ENCODE data around the gene FRMPD2. TPM values are rescaled to one million over a fixed set of nuclear protein-coding genes. Genes with fewer than 3 reads are reported as not detected.
"Not testable (repeated sequence)": the region's sequence is repeated elsewhere in the genome, so short reads cannot be mapped to it uniquely, and the experiment has no call there.

Gene FRMPD2
- total RNA-seq, 5 donors from 2014 or later (not counting 1 experiment from before 2014, with no cell fraction given): 0.43 TPM; not detected in 4

GRCh38 chr10:48246501-48246900 lies 28.0 kb downstream of the FRMPD2 start:
- Mint-ChIP-seq H3K4me3 (no peak overlapping the region), H3K4me1 (peaks cover 0 to 6% (median 5%) of the 10 kb centered on the region in 3 donors), H3K9me3 (no peaks in the 10 kb centered on the region), H3K27ac (no peak overlapping the region), H3K27me3 (peaks cover 2 to 4% of the 10 kb centered on the region in 2 donors), H3K36me3 (no peaks in the 10 kb centered on the region)
- no peak for ATAC-seq (replicated peaks in 1 of 4)
- Histone ChIP-seq H3K27me3 (replicated peaks in 1 of 2; ENCODE audit: control insufficient read depth in 2 of 2, extremely low read depth in 1 of 2, insufficient read depth in 2 of 2, low read length in 1 of 2) (peaks cover 0 to 4% of the 10 kb centered on the region in 2 experiments), H3K36me3 (ENCODE audit: control insufficient read depth in 2 of 2, extremely low read depth in 1 of 2, insufficient read depth in 1 of 2, low read length in 1 of 2) (no peaks in the 10 kb centered on the region), H3K4me3 (ENCODE audit: control insufficient read depth in 1 of 2, extremely low read depth in 1 of 2, low read length in 1 of 2) (no peak overlapping the region), H3K27ac (ENCODE audit: low read length) (no peak overlapping the region), H3K4me1 (ENCODE audit: control insufficient read depth in 1 of 2, extremely low read depth in 1 of 2, insufficient read depth in 2 of 2, low read length in 2 of 2) (no peaks in the 10 kb centered on the region), H3K9me3 (no peaks in the 10 kb centered on the region)
- DNase-seq: no peak
- ChIA-PET CTCF (no interaction called here), POLR2A (no interaction called here)
- no CpG with 5 or more reads among the region's 1 CpG for WGBS (ENCODE audit: insufficient coverage)

- H3K4me3 Mint-ChIP-seq: no peak overlapping the region
- peaks cover 2 to 4% of the 10 kb centered on the region in 2 donors for H3K27me3 Mint-ChIP-seq
- Histone ChIP-seq H3K27ac (ENCODE audit: low read length) (no peak overlapping the region), H3K9me3 (no peaks in the 10 kb centered on the region), H3K27me3 (replicated peaks in 1 of 2; ENCODE audit: control insufficient read depth in 2 of 2, extremely low read depth in 1 of 2, insufficient read depth in 2 of 2, low read length in 1 of 2) (peaks cover 0 to 4% of the 10 kb centered on the region in 2 experiments), H3K36me3 (ENCODE audit: control insufficient read depth in 2 of 2, extremely low read depth in 1 of 2, insufficient read depth in 1 of 2, low read length in 1 of 2) (no peaks in the 10 kb centered on the region), H3K4me1 (ENCODE audit: control insufficient read depth in 1 of 2, extremely low read depth in 1 of 2, insufficient read depth in 2 of 2, low read length in 2 of 2) (no peaks in the 10 kb centered on the region), H3K4me3 (ENCODE audit: control insufficient read depth in 1 of 2, extremely low read depth in 1 of 2, low read length in 1 of 2) (no peak overlapping the region)
- no peak overlapping the region for H3K27ac Mint-ChIP-seq
- peaks cover 0 to 6% (median 5%) of the 10 kb centered on the region in 3 donors for H3K4me1 Mint-ChIP-seq
- ChIA-PET CTCF (no interaction called here), POLR2A (no interaction called here)
- H3K9me3 Mint-ChIP-seq: no peaks in the 10 kb centered on the region
- DNase-seq (no peak), ATAC-seq (replicated peaks in 1 of 4) (no peak)
- 92% methylated on average over 2 of the region's 3 CpGs for WGBS (ENCODE audit: insufficient coverage)
- H3K36me3 Mint-ChIP-seq: no peaks in the 10 kb centered on the region
These were observed 28.5 kb downstream of the FRMPD2 start for GRCh38 chr10:48245977-48246376.

GRCh38 chr10:48243921-48244320 lies 30.6 kb downstream of the FRMPD2 start:
- H3K9me3 Mint-ChIP-seq; H3K27me3 ChIP-seq (replicated peaks in 1 of 2; ENCODE audit: control insufficient read depth in 2 of 2, extremely low read depth in 1 of 2, insufficient read depth in 2 of 2, low read length in 1 of 2); CTCF ChIA-PET; H3K36me3 Mint-ChIP-seq; H3K4me1 ChIP-seq (ENCODE audit: control insufficient read depth in 1 of 2, extremely low read depth in 1 of 2, insufficient read depth in 2 of 2, low read length in 2 of 2); H3K27ac ChIP-seq (ENCODE audit: low read length); H3K4me3 ChIP-seq (ENCODE audit: control insufficient read depth in 1 of 2, extremely low read depth in 1 of 2, low read length in 1 of 2); H3K9me3 ChIP-seq; H3K36me3 ChIP-seq (ENCODE audit: control insufficient read depth in 2 of 2, extremely low read depth in 1 of 2, insufficient read depth in 1 of 2, low read length in 1 of 2); H3K4me1 Mint-ChIP-seq; H3K27me3 Mint-ChIP-seq; H3K27ac Mint-ChIP-seq; H3K4me3 Mint-ChIP-seq; POLR2A ChIA-PET; ATAC-seq (replicated peaks in 1 of 4); DNase-seq: not testable (repeated sequence)
- no CpG with 5 or more reads among the region's 5 CpGs for WGBS (ENCODE audit: insufficient coverage)

GRCh38 chr10:48243487-48243886 lies 31.0 kb downstream of the FRMPD2 start:
- Histone ChIP-seq H3K27me3 (replicated peaks in 1 of 2; ENCODE audit: control insufficient read depth in 2 of 2, extremely low read depth in 1 of 2, insufficient read depth in 2 of 2, low read length in 1 of 2) (peaks cover 0 to 4% of the 10 kb centered on the region in 2 experiments), H3K9me3 (no peaks in the 10 kb centered on the region), H3K27ac (ENCODE audit: low read length) (no peak overlapping the region), H3K4me1 (ENCODE audit: control insufficient read depth in 1 of 2, extremely low read depth in 1 of 2, insufficient read depth in 2 of 2, low read length in 2 of 2) (no peaks in the 10 kb centered on the region), H3K4me3 (ENCODE audit: control insufficient read depth in 1 of 2, extremely low read depth in 1 of 2, low read length in 1 of 2) (no peak overlapping the region), H3K36me3 (ENCODE audit: control insufficient read depth in 2 of 2, extremely low read depth in 1 of 2, insufficient read depth in 1 of 2, low read length in 1 of 2) (no peaks in the 10 kb centered on the region)
- peaks cover 0 to 6% (median 4%) of the 10 kb centered on the region in 3 donors for H3K4me1 Mint-ChIP-seq
- no peak overlapping the region for H3K27ac Mint-ChIP-seq
- CTCF ChIA-PET: no interaction called here
- no peaks in the 10 kb centered on the region for H3K36me3 Mint-ChIP-seq
- DNase-seq (no peak), ATAC-seq (replicated peaks in 1 of 4) (no peak)
- H3K9me3 Mint-ChIP-seq: no peaks in the 10 kb centered on the region
- no peak overlapping the region for H3K4me3 Mint-ChIP-seq
- POLR2A ChIA-PET: no interaction called here
- peaks cover 2 to 4% of the 10 kb centered on the region in 2 donors for H3K27me3 Mint-ChIP-seq
- WGBS (ENCODE audit: insufficient coverage): 65% methylated on average over 7 of the region's 7 CpGs

- 90% methylated on average over 15 of the region's 15 CpGs for WGBS (ENCODE audit: insufficient coverage)
- POLR2A ChIA-PET: no interaction called here
- ATAC-seq (replicated peaks in 1 of 4): no peak
- no peak overlapping the region for H3K4me3 Mint-ChIP-seq
- no peak overlapping the region for H3K27ac Mint-ChIP-seq
- Histone ChIP-seq H3K4me1 (ENCODE audit: control insufficient read depth in 1 of 2, extremely low read depth in 1 of 2, insufficient read depth in 2 of 2, low read length in 2 of 2) (no peaks in the 10 kb centered on the region), H3K4me3 (ENCODE audit: control insufficient read depth in 1 of 2, extremely low read depth in 1 of 2, low read length in 1 of 2) (no peak overlapping the region), H3K27ac (ENCODE audit: low read length) (no peak overlapping the region), H3K36me3 (ENCODE audit: control insufficient read depth in 2 of 2, extremely low read depth in 1 of 2, insufficient read depth in 1 of 2, low read length in 1 of 2) (no peaks in the 10 kb centered on the region), H3K27me3 (replicated peaks in 1 of 2; ENCODE audit: control insufficient read depth in 2 of 2, extremely low read depth in 1 of 2, insufficient read depth in 2 of 2, low read length in 1 of 2) (peaks cover 0 to 4% of the 10 kb centered on the region in 2 experiments), H3K9me3 (no peaks in the 10 kb centered on the region)
- peaks cover 2 to 4% of the 10 kb centered on the region in 2 donors for H3K27me3 Mint-ChIP-seq
- H3K9me3 Mint-ChIP-seq: no peaks in the 10 kb centered on the region
- H3K36me3 Mint-ChIP-seq: no peaks in the 10 kb centered on the region
- CTCF ChIA-PET: no interaction called here
- H3K4me1 Mint-ChIP-seq: no peaks in the 10 kb centered on the region
- DNase-seq: no peak
These were observed 32.2 kb downstream of the FRMPD2 start for GRCh38 chr10:48242171-48242904.

GRCh38 chr10:48241332-48241731 lies 33.2 kb downstream of the FRMPD2 start:
- no peaks in the 10 kb centered on the region for H3K9me3 ChIP-seq
- H3K4me1 Mint-ChIP-seq: no peaks in the 10 kb centered on the region
- no peaks in the 10 kb centered on the region for H3K9me3 Mint-ChIP-seq
- H3K4me1 ChIP-seq (ENCODE audit: control insufficient read depth in 1 of 2, extremely low read depth in 1 of 2, insufficient read depth in 2 of 2, low read length in 2 of 2): no peaks in the 10 kb centered on the region
- H3K27ac ChIP-seq (ENCODE audit: low read length): no peak overlapping the region
- ChIA-PET CTCF (no interaction called here), POLR2A (no interaction called here)
- H3K27me3 Mint-ChIP-seq: peaks cover 0 to 4% of the 10 kb centered on the region in 2 donors
- no peak for DNase-seq
- no peak overlapping the region for H3K27ac Mint-ChIP-seq
- ATAC-seq (replicated peaks in 1 of 4): no peak
- no peak overlapping the region for H3K4me3 ChIP-seq (ENCODE audit: control insufficient read depth in 1 of 2, extremely low read depth in 1 of 2, low read length in 1 of 2)
- H3K4me3 Mint-ChIP-seq: no peak overlapping the region
- no peaks in the 10 kb centered on the region for H3K36me3 ChIP-seq (ENCODE audit: control insufficient read depth in 2 of 2, extremely low read depth in 1 of 2, insufficient read depth in 1 of 2, low read length in 1 of 2)
- H3K27me3 ChIP-seq (replicated peaks in 1 of 2; ENCODE audit: control insufficient read depth in 2 of 2, extremely low read depth in 1 of 2, insufficient read depth in 2 of 2, low read length in 1 of 2): peaks cover 0 to 4% of the 10 kb centered on the region in 2 experiments
- no peaks in the 10 kb centered on the region for H3K36me3 Mint-ChIP-seq

GRCh38 chr10:48240196-48240595 lies 34.3 kb downstream of the FRMPD2 start:
- no peak overlapping the region for H3K27ac Mint-ChIP-seq
- no peaks in the 10 kb centered on the region for H3K9me3 Mint-ChIP-seq
- H3K4me1 Mint-ChIP-seq: no peaks in the 10 kb centered on the region
- DNase-seq (no peak), ATAC-seq (replicated peaks in 1 of 4) (no peak)
- H3K4me3 Mint-ChIP-seq: no peak overlapping the region
- no peak overlapping the region for H3K27ac ChIP-seq (ENCODE audit: low read length)
- no peaks in the 10 kb centered on the region for H3K36me3 ChIP-seq (ENCODE audit: control insufficient read depth in 2 of 2, extremely low read depth in 1 of 2, insufficient read depth in 1 of 2, low read length in 1 of 2)
- peaks cover 0 to 4% of the 10 kb centered on the region in 2 donors for H3K27me3 Mint-ChIP-seq
- CTCF ChIA-PET: no interaction called here
- 84% methylated on average over 6 of the region's 7 CpGs for WGBS (ENCODE audit: insufficient coverage)
- peaks cover 0 to 4% of the 10 kb centered on the region in 2 experiments for H3K27me3 ChIP-seq (replicated peaks in 1 of 2; ENCODE audit: control insufficient read depth in 2 of 2, extremely low read depth in 1 of 2, insufficient read depth in 2 of 2, low read length in 1 of 2)
- POLR2A ChIA-PET: no interaction called here
- H3K9me3 ChIP-seq: no peaks in the 10 kb centered on the region
- no peaks in the 10 kb centered on the region for H3K36me3 Mint-ChIP-seq
- no peaks in the 10 kb centered on the region for H3K4me1 ChIP-seq (ENCODE audit: control insufficient read depth in 1 of 2, extremely low read depth in 1 of 2, insufficient read depth in 2 of 2, low read length in 2 of 2)
- H3K4me3 ChIP-seq (ENCODE audit: control insufficient read depth in 1 of 2, extremely low read depth in 1 of 2, low read length in 1 of 2): no peak overlapping the region
